ENCODE data around the gene VEZT. TPM values are rescaled to one million over a fixed set of nuclear protein-coding genes. Genes with fewer than 3 reads are reported as not detected.

The VEZT gene
- total and polyA plus RNA-seq, 10 of the 15 experiments (the other 5 are each of a cell fraction or from before 2014, with no cell fraction given): 32.8 to 134 (median 66.2) TPM

DNA sequence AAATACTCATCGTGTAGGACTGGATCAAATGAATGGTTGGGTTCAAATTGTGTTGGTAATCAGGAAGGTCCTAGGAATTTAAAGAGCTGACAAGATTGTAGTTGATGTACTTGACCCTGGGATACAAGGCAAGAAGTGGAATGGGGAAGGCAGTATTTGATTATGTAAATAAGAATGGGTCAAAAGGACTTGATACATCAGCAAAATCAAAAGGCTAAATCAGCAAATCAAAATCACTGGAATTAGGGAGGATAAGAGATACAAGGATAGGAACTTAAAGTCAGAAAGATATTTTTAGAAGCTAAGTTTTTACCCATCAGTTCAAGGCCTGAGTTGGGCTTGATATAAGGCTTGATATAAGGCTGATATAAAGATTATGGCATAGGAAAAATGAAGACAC is 65.8 kb downstream of the VEZT start:
- 100% methylated on average over 1 of the region's 1 CpG for WGBS (ENCODE audit: insufficient coverage, insufficient replicate concordance, low lambda C conversion rate, missing lambda C conversion rate)
- Histone ChIP-seq H3K4me3 (no peak overlapping the region), H3K4me2 (ENCODE audit: control insufficient read depth, insufficient read depth) (no peak overlapping the region), H3K9ac (ENCODE audit: control insufficient read depth, insufficient read depth, low read length) (no peak overlapping the region), H3K4me1 (ENCODE audit: control insufficient read depth, insufficient read depth, low read length) (no peaks in the 10 kb centered on the region), H3K27me3 (replicated peaks in 1 of 2; ENCODE audit: control insufficient read depth in 2 of 2, insufficient read depth in 2 of 2, low read length in 1 of 2) (no peaks in the 10 kb centered on the region), H3K9me3 (replicated peaks; ENCODE audit: control insufficient read depth, insufficient read depth, low read length) (no peaks in the 10 kb centered on the region), H3K27ac (ENCODE audit: control insufficient read depth, insufficient read depth) (no peak overlapping the region), H3K36me3 (ENCODE audit: control insufficient read depth in 2 of 2, insufficient read depth in 2 of 2, low read length in 1 of 2) (peaks cover 0 to 19% of the 10 kb centered on the region in 2 experiments; a peak in 3 of 4 replicates), H2AFZ (ENCODE audit: control insufficient read depth, low read depth, low read length) (no peak overlapping the region), H4K20me1 (ENCODE audit: control insufficient read depth, insufficient read depth) (no peaks in the 10 kb centered on the region), H3K79me2 (ENCODE audit: control insufficient read depth, insufficient read depth, low read length) (no peaks in the 10 kb centered on the region)
- intact Hi-C loops (cut with micrococcal nuclease; ENCODE audit: unreplicated experiment) (no loop called here), in situ Hi-C loops (cut with MboI) (no loop called here)
- POLR2A ChIA-PET: interaction anchor here (0.6 to 1.5 kb wide), 2 partner anchors 12 to 17 kb away, joined by 3 to 4 read pairs; no protein-coding TSS in a partner anchor
- RAD21 ChIA-PET (ENCODE audit: unreplicated experiment): no interaction called here
- FAIRE-seq (no peak), ATAC-seq (no peak), DNase-seq (ENCODE audit: low read depth, low spot score) (no peak)
- no TSS peak for BruUV-seq (replicated peaks)
- CTCF ChIA-PET: interaction anchor here (0.9 to 1.1 kb wide), 2 partner anchors 166 to 251 kb away, joined by 3 to 6 read pairs; no protein-coding TSS in a partner anchor
- SMC1A ChIA-PET (ENCODE audit: uncharacterized antibody, unreplicated experiment): interaction anchor here (0.5 to 1.7 kb wide), 3 partner anchors 8 to 215 kb away, joined by 3 read pairs; no protein-coding TSS in a partner anchor
- TF ChIP-seq, protein P1, sequence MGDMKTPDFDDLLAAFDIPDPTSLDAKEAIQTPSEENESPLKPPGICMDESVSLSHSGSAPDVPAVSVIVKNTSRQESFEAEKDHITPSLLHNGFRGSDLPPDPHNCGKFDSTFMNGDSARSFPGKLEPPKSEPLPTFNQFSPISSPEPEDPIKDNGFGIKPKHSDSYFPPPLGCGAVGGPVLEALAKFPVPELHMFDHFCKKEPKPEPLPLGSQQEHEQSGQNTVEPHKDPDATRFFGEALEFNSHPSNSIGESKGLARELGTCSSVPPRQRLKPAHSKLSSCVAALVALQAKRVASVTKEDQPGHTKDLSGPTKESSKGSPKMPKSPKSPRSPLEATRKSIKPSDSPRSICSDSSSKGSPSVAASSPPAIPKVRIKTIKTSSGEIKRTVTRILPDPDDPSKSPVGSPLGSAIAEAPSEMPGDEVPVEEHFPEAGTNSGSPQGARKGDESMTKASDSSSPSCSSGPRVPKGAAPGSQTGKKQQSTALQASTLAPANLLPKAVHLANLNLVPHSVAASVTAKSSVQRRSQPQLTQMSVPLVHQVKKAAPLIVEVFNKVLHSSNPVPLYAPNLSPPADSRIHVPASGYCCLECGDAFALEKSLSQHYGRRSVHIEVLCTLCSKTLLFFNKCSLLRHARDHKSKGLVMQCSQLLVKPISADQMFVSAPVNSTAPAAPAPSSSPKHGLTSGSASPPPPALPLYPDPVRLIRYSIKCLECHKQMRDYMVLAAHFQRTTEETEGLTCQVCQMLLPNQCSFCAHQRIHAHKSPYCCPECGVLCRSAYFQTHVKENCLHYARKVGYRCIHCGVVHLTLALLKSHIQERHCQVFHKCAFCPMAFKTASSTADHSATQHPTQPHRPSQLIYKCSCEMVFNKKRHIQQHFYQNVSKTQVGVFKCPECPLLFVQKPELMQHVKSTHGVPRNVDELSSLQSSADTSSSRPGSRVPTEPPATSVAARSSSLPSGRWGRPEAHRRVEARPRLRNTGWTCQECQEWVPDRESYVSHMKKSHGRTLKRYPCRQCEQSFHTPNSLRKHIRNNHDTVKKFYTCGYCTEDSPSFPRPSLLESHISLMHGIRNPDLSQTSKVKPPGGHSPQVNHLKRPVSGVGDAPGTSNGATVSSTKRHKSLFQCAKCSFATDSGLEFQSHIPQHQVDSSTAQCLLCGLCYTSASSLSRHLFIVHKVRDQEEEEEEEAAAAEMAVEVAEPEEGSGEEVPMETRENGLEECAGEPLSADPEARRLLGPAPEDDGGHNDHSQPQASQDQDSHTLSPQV (IDR thresholded peaks at IDR 0.05): no peak
- TF ChIP-seq IKZF1 (conservative IDR thresholded peaks at IDR 0.05): no peak
- no peak for TF ChIP-seq WRNIP1 (IDR thresholded peaks at IDR 0.05; ENCODE audit: borderline replicate concordance, low read depth, low read length)
- TF ChIP-seq KDM1A (IDR thresholded peaks at IDR 0.05; ENCODE audit: borderline replicate concordance): no peak
- TF ChIP-seq HDGF (IDR thresholded peaks at IDR 0.05): no peak
- TF ChIP-seq TBL1XR1 (IDR thresholded peaks at IDR 0.05; ENCODE audit: low read depth, low read length): no peak
- no peak for TF ChIP-seq NFXL1 (IDR thresholded peaks at IDR 0.05; ENCODE audit: borderline replicate concordance)
- TF ChIP-seq, protein P2, sequence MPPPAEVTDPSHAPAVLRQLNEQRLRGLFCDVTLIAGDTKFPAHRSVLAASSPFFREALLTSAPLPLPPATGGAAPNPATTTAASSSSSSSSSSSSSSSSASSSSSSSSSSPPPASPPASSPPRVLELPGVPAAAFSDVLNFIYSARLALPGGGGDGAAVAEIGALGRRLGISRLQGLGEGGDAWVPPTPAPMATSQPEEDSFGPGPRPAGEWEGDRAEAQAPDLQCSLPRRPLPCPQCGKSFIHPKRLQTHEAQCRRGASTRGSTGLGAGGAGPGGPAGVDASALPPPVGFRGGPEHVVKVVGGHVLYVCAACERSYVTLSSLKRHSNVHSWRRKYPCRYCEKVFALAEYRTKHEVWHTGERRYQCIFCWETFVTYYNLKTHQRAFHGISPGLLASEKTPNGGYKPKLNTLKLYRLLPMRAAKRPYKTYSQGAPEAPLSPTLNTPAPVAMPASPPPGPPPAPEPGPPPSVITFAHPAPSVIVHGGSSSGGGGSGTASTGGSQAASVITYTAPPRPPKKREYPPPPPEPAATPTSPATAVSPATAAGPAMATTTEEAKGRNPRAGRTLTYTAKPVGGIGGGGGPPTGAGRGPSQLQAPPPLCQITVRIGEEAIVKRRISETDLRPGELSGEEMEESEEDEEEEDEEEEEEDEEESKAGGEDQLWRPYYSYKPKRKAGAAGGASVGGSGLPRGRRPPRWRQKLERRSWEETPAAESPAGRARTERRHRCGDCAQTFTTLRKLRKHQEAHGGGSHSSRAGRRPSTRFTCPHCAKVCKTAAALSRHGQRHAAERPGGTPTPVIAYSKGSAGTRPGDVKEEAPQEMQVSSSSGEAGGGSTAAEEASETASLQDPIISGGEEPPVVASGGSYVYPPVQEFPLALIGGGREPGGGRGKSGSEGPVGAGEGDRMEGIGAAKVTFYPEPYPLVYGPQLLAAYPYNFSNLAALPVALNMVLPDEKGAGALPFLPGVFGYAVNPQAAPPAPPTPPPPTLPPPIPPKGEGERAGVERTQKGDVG (CRISPR knock-in tag; IDR thresholded peaks at IDR 0.05): no peak
- no peak for TF ChIP-seq BMI1 (IDR thresholded peaks at IDR 0.05; ENCODE audit: borderline replicate concordance)
